OCI-LY1 (cell line): ENCODE results near the gene PAX8.
"Not testable (repeated sequence)": the region's sequence is repeated elsewhere in the genome, so short reads cannot be mapped to it uniquely, and the experiment has no call there.

Experiments used
- H2AFZ ChIP-seq: fragments of 200-600 bp; sonication (generic), shearing (Covaris generic); 2 replicates; pipeline ENCODE4 v1.6.0; 2014; ENCODE audit warnings: antibody characterized with exemption, mild to moderate bottlenecking, low read length
- H3F3A ChIP-seq: fragments of 200-600 bp; sonication (generic), shearing (Covaris generic); 2 replicates; pipeline ENCODE4 v1.6.0; 2014; ENCODE audit warnings: mild to moderate bottlenecking, antibody characterized with exemption, low read length, moderate library complexity; ENCODE audit not compliant: insufficient read depth
- H3K27ac ChIP-seq: fragments of 200-600 bp; sonication (generic); 2 replicates; pipeline ENCODE4 v1.5.1; 2014; ENCODE audit warnings: low read length, mixed run types, mild to moderate bottlenecking, low read depth; ENCODE audit not compliant: poor library complexity, severe bottlenecking
- H3K27me3 ChIP-seq: fragments of 200-600 bp; sonication (generic); 2 replicates; pipeline ENCODE4 v1.6.0; 2014; ENCODE audit warnings: antibody characterized with exemption, mild to moderate bottlenecking, low read length, moderate library complexity; ENCODE audit not compliant: insufficient read depth
- H3K36me3 ChIP-seq: fragments of 200-600 bp; sonication (generic); 2 replicates; pipeline ENCODE4 v1.6.1; 2014; ENCODE audit warnings: mild to moderate bottlenecking, antibody characterized with exemption, low read length, moderate library complexity, mixed read lengths; ENCODE audit not compliant: insufficient read depth
- H3K4me1 ChIP-seq: fragments of 200-600 bp; sonication (generic); 2 replicates; pipeline ENCODE4 v1.5.1; 2014; ENCODE audit warnings: mild to moderate bottlenecking, low read length, moderate library complexity; ENCODE audit not compliant: insufficient read depth, severe bottlenecking
- H3K4me2 ChIP-seq: fragments of 200-600 bp; sonication (generic), shearing (Covaris generic); 2 replicates; pipeline ENCODE4 v1.6.1; 2014; ENCODE audit warnings: low read length
- H3K4me3 ChIP-seq: fragments of 200-600 bp; sonication (generic); 2 replicates; pipeline ENCODE4 v1.5.1; 2014; ENCODE audit warnings: low read length, low read depth, mild to moderate bottlenecking, mixed read lengths; ENCODE audit not compliant: poor library complexity, severe bottlenecking
- H3K79me2 ChIP-seq: fragments of 200-600 bp; shearing (Covaris generic); 2 replicates; pipeline ENCODE4 v1.6.1; 2016; ENCODE audit warnings: mixed run types, low read length, mixed read lengths; ENCODE audit not compliant: insufficient read depth
- H3K9ac ChIP-seq: fragments of 200-600 bp; sonication (generic), shearing (Covaris generic); 2 replicates; pipeline ENCODE4 v1.6.1; 2014; ENCODE audit warnings: mild to moderate bottlenecking, low read length, mixed read lengths
- H3K9me2 ChIP-seq: fragments of 200-600 bp; sonication (generic), shearing (Covaris generic); 2 replicates; pipeline ENCODE4 v1.6.1; 2014; ENCODE audit warnings: low read depth, mild to moderate bottlenecking, low read length, mixed read lengths
- H3K9me3 ChIP-seq: fragments of 200-600 bp; shearing (Covaris generic); 2 replicates; pipeline ENCODE4 v1.6.1; 2014; ENCODE audit warnings: low read length, mixed read lengths
- H4K20me1 ChIP-seq: fragments of 200-600 bp; sonication (generic), shearing (Covaris generic); 2 replicates; pipeline ENCODE4 v1.6.0; 2016; ENCODE audit warnings: mild to moderate bottlenecking, low read length; ENCODE audit not compliant: insufficient read depth
- EZH2 ChIP-seq: fragments of 200-600 bp; sonication (generic), shearing (Covaris generic); IDR thresholded peaks from 2 replicates; pipeline ENCODE4 v1.8.0; 2017; ENCODE audit warnings: borderline replicate concordance, mixed run types, mild to moderate bottlenecking, antibody characterized with exemption, low read length, moderate library complexity, mixed read lengths
- TF ChIP-seq, protein P1 (sequence below): fragments of 200-600 bp; sonication (generic), shearing (Covaris generic); IDR thresholded peaks from 2 replicates; pipeline ENCODE4 v1.5.1; 2017; ENCODE audit warnings: mild to moderate bottlenecking, antibody characterized with exemption, low read length, moderate library complexity, mixed read lengths

PAX8 gene

GRCh38 chr2:113278742-113279139, at the start of gene PAX8:
TSS of gene PAX8 (minus strand) at chr2:113278921. CDS start at chr2:113278394, 527 bp downstream.
- H3K4me1 ChIP-seq = no peaks in the 10 kb centered on the region
- H3K9ac ChIP-seq = no peak within 1 kb of the TSS
- H3K27ac ChIP-seq = no peak within 1 kb of the TSS
- H3K36me3 ChIP-seq = no peaks in the 10 kb centered on the region
- TF ChIP-seq, protein P1, sequence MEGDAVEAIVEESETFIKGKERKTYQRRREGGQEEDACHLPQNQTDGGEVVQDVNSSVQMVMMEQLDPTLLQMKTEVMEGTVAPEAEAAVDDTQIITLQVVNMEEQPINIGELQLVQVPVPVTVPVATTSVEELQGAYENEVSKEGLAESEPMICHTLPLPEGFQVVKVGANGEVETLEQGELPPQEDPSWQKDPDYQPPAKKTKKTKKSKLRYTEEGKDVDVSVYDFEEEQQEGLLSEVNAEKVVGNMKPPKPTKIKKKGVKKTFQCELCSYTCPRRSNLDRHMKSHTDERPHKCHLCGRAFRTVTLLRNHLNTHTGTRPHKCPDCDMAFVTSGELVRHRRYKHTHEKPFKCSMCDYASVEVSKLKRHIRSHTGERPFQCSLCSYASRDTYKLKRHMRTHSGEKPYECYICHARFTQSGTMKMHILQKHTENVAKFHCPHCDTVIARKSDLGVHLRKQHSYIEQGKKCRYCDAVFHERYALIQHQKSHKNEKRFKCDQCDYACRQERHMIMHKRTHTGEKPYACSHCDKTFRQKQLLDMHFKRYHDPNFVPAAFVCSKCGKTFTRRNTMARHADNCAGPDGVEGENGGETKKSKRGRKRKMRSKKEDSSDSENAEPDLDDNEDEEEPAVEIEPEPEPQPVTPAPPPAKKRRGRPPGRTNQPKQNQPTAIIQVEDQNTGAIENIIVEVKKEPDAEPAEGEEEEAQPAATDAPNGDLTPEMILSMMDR = no peak
- no peak for TF ChIP-seq EZH2
- H2AFZ ChIP-seq = no peak within 1 kb of the TSS
- H3K9me3 ChIP-seq = no peaks in the 10 kb centered on the region
- no peak within 1 kb of the TSS for H3K4me3 ChIP-seq
- H3K79me2 ChIP-seq = no peaks in the 10 kb centered on the region
- H4K20me1 ChIP-seq = no peaks in the 10 kb centered on the region
- H3K9me2 ChIP-seq = no peaks in the 10 kb centered on the region
- no peak within 1 kb of the TSS for H3K4me2 ChIP-seq
- no peaks in the 10 kb centered on the region for H3F3A ChIP-seq
- no peaks in the 10 kb centered on the region for H3K27me3 ChIP-seq

DNA sequence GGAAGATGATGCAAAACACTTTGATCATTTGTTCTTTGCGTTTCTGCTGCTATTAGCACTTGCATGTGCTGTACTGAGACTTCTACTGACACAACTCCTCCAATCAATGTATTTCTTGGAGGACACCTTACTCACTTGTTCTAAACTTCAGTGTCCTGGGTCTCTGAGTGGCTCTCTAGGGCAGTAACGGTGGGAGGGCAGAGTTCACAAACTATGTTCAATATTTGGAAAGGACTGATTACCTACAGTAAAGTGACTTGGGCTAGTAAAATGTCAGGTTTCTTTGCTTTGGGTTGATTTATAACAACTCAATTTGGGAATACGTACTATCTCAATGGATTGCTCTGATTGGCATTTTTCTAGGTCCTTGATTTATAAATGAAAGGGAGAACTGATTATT, 49.3 kb upstream of the PAX8 start:
- H3K27me3 ChIP-seq = no peaks in the 10 kb centered on the region
- H3K79me2 ChIP-seq = no peaks in the 10 kb centered on the region
- H3K4me1 ChIP-seq = no peaks in the 10 kb centered on the region
- no peak overlapping the region for H3K4me2 ChIP-seq
- no peak overlapping the region for H2AFZ ChIP-seq
- H3F3A ChIP-seq = no peaks in the 10 kb centered on the region
- no peaks in the 10 kb centered on the region for H3K36me3 ChIP-seq
- no peak overlapping the region for H3K9ac ChIP-seq
- no peak for TF ChIP-seq EZH2
- TF ChIP-seq, protein P1 = no peak
- H3K9me2 ChIP-seq = no peaks in the 10 kb centered on the region
- no peaks in the 10 kb centered on the region for H3K9me3 ChIP-seq
- H3K4me3 ChIP-seq = no peak overlapping the region
- no peak overlapping the region for H3K27ac ChIP-seq
- no peaks in the 10 kb centered on the region for H4K20me1 ChIP-seq

DNA sequence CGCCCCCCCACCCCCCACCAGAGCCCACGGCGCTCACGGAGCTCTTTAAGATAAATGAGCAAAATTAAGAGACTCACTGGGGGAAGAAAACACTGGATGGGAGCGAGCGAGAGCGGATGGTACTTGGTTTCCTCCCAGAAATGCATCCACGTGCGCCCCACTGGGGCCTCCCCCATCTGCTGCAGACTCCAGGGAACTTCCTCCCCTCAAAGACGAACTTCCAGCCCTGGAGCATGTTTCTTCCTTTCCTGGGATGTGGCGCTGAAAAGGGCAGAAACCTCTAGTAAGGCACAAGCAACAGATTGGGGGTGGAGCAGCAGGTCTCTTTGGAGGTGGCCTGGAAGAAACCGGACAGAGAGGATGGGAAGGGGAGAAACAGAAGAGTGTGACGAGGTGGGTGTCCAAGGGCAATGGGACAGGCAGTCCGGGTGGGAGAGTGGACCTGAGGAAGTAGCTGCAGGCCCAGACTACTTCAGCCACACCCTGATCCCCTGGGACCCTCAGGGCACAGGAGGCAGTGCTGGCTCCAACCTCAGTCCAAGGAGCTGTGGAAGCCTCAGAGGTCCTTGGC, 46.5 kb upstream of the PAX8 start:
- not testable (repeated sequence) for H3K36me3 ChIP-seq, H3K27ac ChIP-seq, H3K9me2 ChIP-seq, H2AFZ ChIP-seq, H3F3A ChIP-seq, H3K4me1 ChIP-seq, H3K9ac ChIP-seq, H3K27me3 ChIP-seq, H4K20me1 ChIP-seq, H3K79me2 ChIP-seq, H3K9me3 ChIP-seq, H3K4me3 ChIP-seq
- peak overlapping the region; percentile 16; the same call in 1 of the 2 replicates for H3K4me2 ChIP-seq

DNA sequence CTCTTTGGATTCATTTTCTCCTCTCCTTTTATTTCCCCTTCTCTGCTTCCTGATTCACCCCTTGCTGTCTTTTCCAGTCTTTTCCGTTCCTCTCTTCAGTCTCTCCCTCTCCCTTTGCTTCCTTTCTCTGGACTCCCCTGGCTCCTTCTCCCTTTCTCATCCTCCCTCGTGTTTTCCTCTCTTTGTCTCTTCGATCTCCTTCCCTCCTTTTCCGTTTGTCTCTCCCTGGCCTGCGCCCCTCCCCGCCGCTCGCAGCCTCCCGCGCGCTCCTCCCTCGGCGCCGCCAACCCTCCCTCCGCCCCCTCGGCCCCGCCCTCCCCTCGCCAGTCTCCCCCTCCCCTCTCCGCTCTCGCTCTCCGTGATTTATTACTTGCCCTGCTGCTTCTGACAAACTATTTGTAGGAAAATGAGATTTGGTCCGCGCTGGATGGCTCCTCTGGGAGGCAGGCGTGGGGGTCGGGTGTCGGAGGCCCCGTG, 46.0 kb upstream of the PAX8 start:
- Histone ChIP-seq H3K9ac (no peak overlapping the region), H3K27me3 (no peaks in the 10 kb centered on the region), H3K9me2 (no peaks in the 10 kb centered on the region), H3F3A (no peaks in the 10 kb centered on the region), H3K36me3 (no peaks in the 10 kb centered on the region), H3K27ac (no peak overlapping the region), H4K20me1 (no peaks in the 10 kb centered on the region), H3K9me3 (no peaks in the 10 kb centered on the region), H3K4me2 (peak overlapping the region; percentile 45; the same call in 1 of the 2 replicates), H3K4me1 (no peaks in the 10 kb centered on the region), H3K4me3 (no peak overlapping the region), H3K79me2 (no peaks in the 10 kb centered on the region), H2AFZ (no peak overlapping the region)
- TF ChIP-seq EZH2 = no peak
- TF ChIP-seq, protein P1 = no peak

- not testable (repeated sequence) for H3K9me3 ChIP-seq, H3K27ac ChIP-seq, H3K4me3 ChIP-seq, H3K9ac ChIP-seq, H3K4me1 ChIP-seq, H3K9me2 ChIP-seq, H4K20me1 ChIP-seq, H2AFZ ChIP-seq, H3K27me3 ChIP-seq, H3F3A ChIP-seq, H3K79me2 ChIP-seq, H3K36me3 ChIP-seq, H3K4me2 ChIP-seq
Observed at GRCh38 chr2:113323129-113323528, 44.4 kb upstream of the PAX8 start.
